Osteoblast (primary cell): ENCODE data around the gene TBR1. TPM values are rescaled to one million over a fixed set of nuclear protein-coding genes. Genes with fewer than 3 reads are reported as not detected.

Experiments used
- DNase-seq: peaks from one replicate; pipeline ENCODE4 v3.0.0; 2011; ENCODE audit warnings: low spot score, mixed read lengths; ENCODE audit not compliant: insufficient read length; ENCODE audit errors: missing footprints
- H2AFZ ChIP-seq: 2 replicates; pipeline ENCODE4 v1.6.0; 2011; ENCODE audit warnings: mild to moderate bottlenecking, low read length
- H3K27ac ChIP-seq: 2 replicates; pipeline ENCODE4 v1.5.1; 2011; ENCODE audit warnings: mild to moderate bottlenecking, low read depth, low read length, moderate library complexity
- H3K27me3 ChIP-seq: 2 replicates; pipeline ENCODE4 v1.6.0; 2012; ENCODE audit warnings: mild to moderate bottlenecking, control low read depth, inconsistent platforms, low read length, moderate library complexity; ENCODE audit not compliant: insufficient read depth
- H3K36me3 ChIP-seq: 2 replicates; pipeline ENCODE4 v1.5.1; 2011; ENCODE audit warnings: mild to moderate bottlenecking, low read length, control low read depth, moderate library complexity; ENCODE audit not compliant: insufficient read depth
- H3K4me1 ChIP-seq: 2 replicates; pipeline ENCODE4 v1.5.1; 2011; ENCODE audit warnings: mild to moderate bottlenecking, low read length, control low read depth, moderate library complexity; ENCODE audit not compliant: insufficient read depth
- H3K4me2 ChIP-seq: 2 replicates; pipeline ENCODE4 v1.6.0; 2011; ENCODE audit warnings: mild to moderate bottlenecking, low read length; ENCODE audit not compliant: insufficient read depth
- H3K4me3 ChIP-seq: fragments of 200-600 bp; sonication (generic); 3 replicates; pipeline ENCODE4 v1.5.1; 2012; ENCODE audit warnings: mild to moderate bottlenecking, low read length, inconsistent platforms; ENCODE audit not compliant: insufficient read depth
- H3K79me2 ChIP-seq: 2 replicates; pipeline ENCODE4 v1.6.0; 2012; ENCODE audit warnings: mild to moderate bottlenecking, low read length, control low read depth, inconsistent platforms; ENCODE audit not compliant: insufficient read depth
- H3K9me3 ChIP-seq: 2 replicates; pipeline ENCODE4 v1.5.1; 2011; ENCODE audit warnings: low read depth, low read length, control low read depth
- H4K20me1 ChIP-seq: 2 replicates; pipeline ENCODE4 v1.6.0; 2012; ENCODE audit warnings: mild to moderate bottlenecking, low read length, control low read depth; ENCODE audit not compliant: insufficient read depth
- CTCF ChIP-seq: IDR thresholded peaks from 2 replicates; pipeline ENCODE4 v1.5.1; 2011; ENCODE audit warnings: mild to moderate bottlenecking, low read depth, low read length, moderate library complexity; ENCODE audit errors: extremely low read depth
- total RNA-seq: library from RNA; depleted of rRNA; stranded (reverse); fragments of >200 nt; gene quantifications from 2 replicates; pipeline ENCODE4 v1.2.3, GENCODE V29; 2012

TBR1 gene
- total RNA-seq, 1 donor: not detected

- no peak for TF ChIP-seq CTCF
- H3K4me3 ChIP-seq: no peak overlapping the region
- no peaks in the 10 kb centered on the region for H3K79me2 ChIP-seq
- DNase-seq: no peak
- H3K27ac ChIP-seq: no peak overlapping the region
- no peaks in the 10 kb centered on the region for H3K36me3 ChIP-seq
- no peak overlapping the region for H3K4me2 ChIP-seq
- H3K27me3 ChIP-seq: no peaks in the 10 kb centered on the region
- H4K20me1 ChIP-seq: no peaks in the 10 kb centered on the region
- no peaks in the 10 kb centered on the region for H3K9me3 ChIP-seq
- H3K4me1 ChIP-seq: no peaks in the 10 kb centered on the region
- no peak overlapping the region for H2AFZ ChIP-seq
These were observed 27.8 kb upstream of the TBR1 start for GRCh38 chr2:161388146-161388779.

GRCh38 chr2:161391737-161392506 is 24.2 kb upstream of the TBR1 start:
- no peak for TF ChIP-seq CTCF
- no peak for DNase-seq
- Histone ChIP-seq H3K9me3 (no peaks in the 10 kb centered on the region), H3K4me2 (no peak overlapping the region), H4K20me1 (no peaks in the 10 kb centered on the region), H3K36me3 (peaks cover 23% of the 10 kb centered on the region), H3K4me1 (no peaks in the 10 kb centered on the region), H2AFZ (no peak overlapping the region), H3K27me3 (no peaks in the 10 kb centered on the region), H3K4me3 (no peak overlapping the region), H3K27ac (no peak overlapping the region), H3K79me2 (no peaks in the 10 kb centered on the region)

- no peaks in the 10 kb centered on the region for H3K79me2 ChIP-seq
- DNase-seq: no peak
- no peak overlapping the region for H2AFZ ChIP-seq
- no peak for TF ChIP-seq CTCF
- no peak overlapping the region for H3K4me2 ChIP-seq
- H3K36me3 ChIP-seq: peaks cover 27% of the 10 kb centered on the region
- H3K9me3 ChIP-seq: no peaks in the 10 kb centered on the region
- no peak overlapping the region for H3K4me3 ChIP-seq
- no peaks in the 10 kb centered on the region for H4K20me1 ChIP-seq
- no peaks in the 10 kb centered on the region for H3K4me1 ChIP-seq
- no peak overlapping the region for H3K27ac ChIP-seq
- no peaks in the 10 kb centered on the region for H3K27me3 ChIP-seq
These were observed 16.0 kb upstream of the TBR1 start for GRCh38 chr2:161400076-161400475.

- H2AFZ ChIP-seq: no peak overlapping the region
- H3K36me3 ChIP-seq: peaks cover 9% of the 10 kb centered on the region
- DNase-seq: no peak
These were observed 13.8 kb upstream of the TBR1 start for GRCh38 chr2:161402297-161402696.

More at GRCh38 chr2:161402297-161402696, 13.8 kb upstream of the TBR1 start:
- Histone ChIP-seq H3K79me2 (no peaks in the 10 kb centered on the region), H3K4me2 (no peak overlapping the region), H3K27me3 (no peaks in the 10 kb centered on the region), H4K20me1 (no peaks in the 10 kb centered on the region), H3K27ac (no peak overlapping the region), H3K9me3 (no peaks in the 10 kb centered on the region), H3K4me1 (no peaks in the 10 kb centered on the region), H3K4me3 (no peak overlapping the region)
- TF ChIP-seq CTCF: no peak
